NCI-H1930 (cell line): ENCODE data around the gene MYH4.

Source experiments
- DNase-seq, 2 experiments: peaks; one replicate each; lab custom pipeline; 2025; lab: John Stamatoyannopoulos, UW

MYH4 gene

DNA sequence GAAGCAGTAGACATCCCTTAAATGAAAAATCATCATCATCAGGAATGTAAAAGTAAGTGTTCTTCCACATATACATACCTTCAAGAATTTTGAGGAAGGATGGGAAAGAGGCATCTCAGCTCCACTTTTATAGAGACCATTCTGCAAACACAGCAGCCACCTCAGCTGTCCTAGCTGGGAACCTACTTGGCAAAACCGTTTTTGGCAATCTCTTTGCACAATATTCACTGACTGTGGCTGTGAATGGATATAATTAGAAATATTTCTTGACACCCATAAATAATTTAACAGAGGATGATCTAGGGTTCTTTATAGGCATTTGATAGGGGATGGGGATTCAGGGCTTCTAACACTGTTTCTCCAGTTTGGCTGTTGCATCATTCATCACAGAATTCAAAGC is at the start of gene MYH4:
Gene MYH4 (minus strand): TSS at position 101 of the 400 bp plus-strand sequence. CDS start 2,814 bp downstream, outside the sequence.
- DNase-seq, result no peak

- no peak for DNase-seq
These were observed 49.1 kb upstream of the MYH4 start, which contains the start of gene MYH1 for GRCh38 chr17:10518271-10519037. TSS of gene MYH1 (minus strand) at chr17:10518542. CDS start at chr17:10516642, 1,900 bp downstream.

DNA sequence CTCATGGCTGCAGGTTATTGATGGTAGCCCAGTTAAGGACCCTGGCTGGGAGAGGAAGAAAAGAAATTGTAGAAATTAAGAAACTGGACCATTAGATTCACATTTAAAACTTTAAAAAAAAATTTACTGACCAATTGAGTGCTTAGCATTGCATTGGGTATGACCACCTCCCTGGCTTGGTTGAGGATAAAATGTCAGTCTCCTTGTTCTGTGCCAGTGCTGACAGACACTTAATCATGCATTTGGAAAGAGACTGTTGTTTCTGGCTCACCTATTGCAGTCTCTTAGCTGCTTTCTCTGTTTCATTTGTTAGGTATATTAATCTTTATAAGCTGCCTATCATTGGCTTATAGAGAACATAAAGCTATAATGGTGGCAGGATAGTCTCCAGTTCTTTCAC is 47.3 kb upstream of the MYH4 start:
- DNase-seq, result no peak

- DNase-seq, result no peak
These were observed 46.7 kb upstream of the MYH4 start for GRCh38 chr17:10516065-10516464.

DNA sequence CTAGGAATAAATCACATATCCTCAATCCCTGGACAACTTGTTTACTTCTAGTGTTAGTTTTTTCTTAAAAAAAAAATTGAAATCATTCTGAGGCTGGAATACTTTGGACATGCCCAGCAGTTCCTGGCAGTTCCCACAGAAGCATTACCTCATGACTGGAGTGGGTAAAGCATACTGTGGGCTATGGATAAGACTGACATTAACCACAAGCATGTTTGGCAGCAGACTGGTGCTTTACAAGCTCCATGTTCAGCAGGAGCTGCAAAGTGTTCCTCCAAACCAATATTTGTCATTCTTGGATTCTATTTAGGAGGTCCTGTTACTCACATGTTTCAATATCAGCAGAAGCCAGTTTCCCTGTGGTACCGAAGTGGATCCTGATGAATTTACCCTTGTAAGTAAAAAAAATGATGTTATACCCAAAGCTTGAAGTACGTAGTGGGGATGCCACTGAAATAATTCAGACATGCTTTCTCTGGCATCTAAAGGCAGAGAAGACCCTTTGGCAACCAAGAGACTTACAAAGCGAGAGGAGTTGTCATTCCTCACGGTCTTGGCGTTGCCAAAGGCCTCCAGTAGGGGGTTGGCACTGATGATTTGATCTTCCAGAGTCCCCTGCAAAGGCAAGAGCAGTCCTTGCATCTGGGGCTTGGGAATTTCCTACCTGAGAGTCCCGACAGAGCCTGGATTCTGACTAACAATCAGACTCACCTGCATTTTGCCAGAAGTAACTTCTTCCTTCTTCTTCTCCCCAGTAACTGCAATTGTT is 44.1 kb upstream of the MYH4 start:
- no peak for DNase-seq

DNA sequence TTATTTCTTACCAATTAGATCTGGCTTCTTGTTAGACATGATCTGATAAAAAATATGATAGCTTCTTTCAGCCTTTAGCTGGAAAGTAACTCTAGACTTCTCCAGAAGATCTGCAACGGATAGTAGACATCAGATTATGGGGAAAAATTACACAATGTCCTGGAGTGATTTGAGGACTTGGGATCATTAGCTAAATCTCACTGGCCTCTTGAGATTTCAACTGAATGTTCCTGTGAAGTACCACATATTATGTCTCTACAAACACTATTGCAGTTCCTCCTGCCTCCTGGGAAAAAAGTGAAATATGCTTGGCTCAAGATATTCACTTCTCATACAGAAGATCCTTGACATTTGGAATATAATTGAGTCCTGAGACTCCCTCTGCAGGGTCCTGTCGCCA is 43.5 kb upstream of the MYH4 start:
- DNase-seq, result no peak

GRCh38 chr17:10499950-10500349 is 30.6 kb upstream of the MYH4 start:
- no peak for DNase-seq

DNA sequence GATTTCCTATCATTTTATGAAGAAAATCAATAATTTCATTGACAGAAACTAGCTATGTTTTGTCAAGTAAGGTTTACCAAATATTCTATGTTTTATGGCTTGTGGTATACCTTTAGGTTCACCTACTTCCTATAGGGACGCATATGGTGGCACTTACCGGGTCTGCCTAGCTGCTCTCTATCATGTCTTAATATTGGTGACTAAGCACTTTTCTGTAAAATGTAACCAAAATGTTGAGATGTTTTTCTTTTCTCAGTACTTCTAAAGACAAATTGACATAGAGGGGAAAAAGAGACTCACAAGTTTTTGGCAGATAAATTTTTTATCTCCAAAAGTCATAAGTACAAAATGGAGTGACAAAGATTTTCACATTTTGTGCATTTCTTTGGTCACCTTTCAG is 22.6 kb upstream of the MYH4 start:
- no peak for DNase-seq

DNA sequence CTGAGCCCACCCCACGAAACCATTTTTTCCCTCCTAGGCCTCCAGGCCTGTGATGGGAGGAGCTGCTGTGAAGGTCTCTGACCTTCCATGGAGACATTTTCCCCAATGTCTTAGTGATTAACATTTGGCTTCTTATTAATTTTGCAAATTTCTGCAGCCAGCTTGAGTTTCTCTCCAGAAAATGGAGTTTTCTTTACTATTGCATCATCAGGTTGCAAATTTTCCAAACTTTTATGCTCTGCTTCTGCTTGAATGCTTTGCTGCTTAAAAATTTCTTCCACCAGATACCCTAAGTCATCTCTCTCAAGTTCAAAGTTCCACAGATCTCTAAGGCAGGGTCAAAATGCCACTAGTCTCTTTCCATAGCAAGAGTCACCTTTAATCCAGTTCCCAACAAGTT is 12.9 kb upstream of the MYH4 start:
- DNase-seq, result no peak

DNA sequence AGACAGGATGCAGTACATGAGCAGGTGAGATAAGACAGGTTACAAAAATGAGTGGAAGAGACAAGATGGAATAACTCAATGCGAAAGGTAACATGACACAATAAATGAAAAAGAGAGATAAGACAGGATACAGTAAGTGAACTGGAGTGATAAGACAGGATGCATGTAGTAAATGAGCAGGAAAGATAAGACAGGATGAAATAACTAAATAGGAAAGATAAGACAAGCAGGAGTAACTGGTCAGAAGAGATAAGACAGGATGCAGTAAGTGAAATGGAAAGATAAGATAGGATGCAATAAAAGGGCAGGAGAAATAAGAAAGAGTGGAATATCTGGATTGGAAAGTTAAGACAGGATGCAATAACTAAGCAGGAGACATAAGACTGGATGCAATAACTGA is 8.3 kb upstream of the MYH4 start:
- DNase-seq, result no peak

- no peak for DNase-seq
These were observed 5.2 kb upstream of the MYH4 start for GRCh38 chr17:10474536-10474935.

- no peak for DNase-seq
These were observed 2.5 kb upstream of the MYH4 start for GRCh38 chr17:10471858-10472257.

DNA sequence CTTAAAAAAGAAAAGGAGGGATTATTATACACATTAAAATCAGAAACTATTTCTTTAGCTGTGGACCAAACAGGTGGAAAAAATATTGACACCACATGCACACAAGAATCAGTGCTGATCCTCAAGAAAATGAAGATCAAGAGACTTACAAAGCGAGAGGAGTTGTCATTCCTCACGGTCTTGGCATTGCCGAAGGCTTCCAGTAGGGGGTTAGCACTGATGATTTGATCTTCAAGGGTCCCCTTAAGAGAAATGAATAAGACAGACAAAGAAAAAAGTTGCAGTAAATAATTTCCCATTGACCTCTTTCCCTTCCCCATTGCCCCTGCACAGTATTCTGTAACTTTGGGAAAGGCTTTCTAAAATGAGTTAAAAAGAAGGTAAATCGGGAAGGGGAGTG is 6.0 kb downstream of the MYH4 start:
- no peak for DNase-seq

DNA sequence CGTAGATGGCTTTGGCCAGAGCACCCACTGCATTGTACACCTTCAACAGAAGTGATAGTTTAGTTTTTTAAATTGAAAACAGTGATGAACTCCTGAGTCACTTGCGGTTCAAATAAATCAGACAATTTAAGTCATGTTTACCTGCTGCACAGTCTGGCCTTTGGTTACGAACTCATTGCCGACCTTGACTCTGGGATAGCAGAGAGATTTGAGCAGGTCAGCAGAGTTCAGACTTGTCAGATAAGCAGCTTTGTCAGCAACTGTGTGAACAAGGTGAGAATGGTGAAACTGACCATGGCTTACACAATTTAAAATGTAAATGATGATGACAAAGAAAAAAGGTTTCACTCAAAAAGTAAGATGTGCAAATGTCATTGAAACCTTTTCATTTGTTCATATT is 9.3 kb downstream of the MYH4 start:
- no peak for DNase-seq

DNA sequence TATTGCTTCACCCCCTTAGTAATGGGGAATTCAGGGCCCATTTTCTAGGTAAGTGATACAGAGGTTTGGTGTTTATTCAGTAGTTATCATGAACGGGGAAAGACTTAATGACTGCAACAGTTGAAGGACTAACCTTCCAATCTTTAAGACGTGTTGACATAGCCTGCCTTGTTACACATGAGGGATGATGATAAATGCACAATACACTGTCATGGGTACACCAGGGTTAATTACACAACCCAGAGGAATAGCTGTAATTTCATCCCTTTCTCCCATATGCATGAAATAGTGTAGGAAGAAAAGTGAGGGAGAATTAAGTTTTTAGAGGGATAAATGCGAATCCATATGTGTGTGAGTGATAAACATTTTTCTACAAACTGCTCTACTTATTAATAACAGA is 10.7 kb downstream of the MYH4 start:
- DNase-seq, result peak; percentile 46 to 89

- DNase-seq, result no peak
These were observed 11.4 kb downstream of the MYH4 start for GRCh38 chr17:10457952-10458351.

DNA sequence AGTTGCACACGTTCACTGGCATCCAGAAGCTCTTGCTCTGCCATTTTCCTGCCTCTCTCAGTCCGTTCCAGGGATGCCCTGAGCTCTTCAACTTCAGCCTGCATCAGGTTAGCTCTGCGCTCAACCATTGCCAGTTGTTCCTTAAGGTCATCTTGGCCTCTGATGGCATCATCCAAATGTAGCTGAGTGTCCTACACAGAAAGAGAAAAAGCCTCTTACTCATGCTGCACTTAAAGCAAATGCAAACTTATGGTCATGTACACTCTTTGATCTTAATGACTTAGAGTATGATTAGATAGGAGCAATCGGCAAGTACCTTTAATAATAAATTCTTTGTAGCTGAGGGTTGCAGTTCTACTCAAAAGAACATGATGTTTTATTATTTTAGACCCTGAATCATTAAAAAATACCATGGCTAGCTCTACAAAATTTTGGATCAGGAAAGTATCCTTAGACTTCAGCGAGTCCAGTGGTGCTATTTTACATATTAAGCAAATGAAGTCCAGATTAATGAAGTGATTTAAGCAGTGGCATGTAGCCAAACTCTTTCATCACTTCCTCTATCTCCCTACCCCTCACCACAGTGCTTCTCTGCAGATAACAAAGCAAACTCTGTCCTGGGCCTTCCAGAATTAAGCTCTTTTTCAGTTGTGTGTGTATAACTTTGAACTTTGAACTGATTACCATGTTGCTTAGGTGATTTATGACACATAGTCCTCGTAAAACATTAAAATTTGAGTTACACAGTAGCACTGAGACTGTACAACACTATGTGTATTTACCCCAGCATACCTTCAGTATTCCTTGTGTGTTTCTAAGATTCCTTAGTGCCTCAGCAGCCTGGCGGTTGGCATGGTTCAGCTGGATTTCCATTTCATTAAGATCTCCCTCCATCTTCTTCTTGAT is 22.1 kb downstream of the MYH4 start:
- DNase-seq, result no peak

DNA sequence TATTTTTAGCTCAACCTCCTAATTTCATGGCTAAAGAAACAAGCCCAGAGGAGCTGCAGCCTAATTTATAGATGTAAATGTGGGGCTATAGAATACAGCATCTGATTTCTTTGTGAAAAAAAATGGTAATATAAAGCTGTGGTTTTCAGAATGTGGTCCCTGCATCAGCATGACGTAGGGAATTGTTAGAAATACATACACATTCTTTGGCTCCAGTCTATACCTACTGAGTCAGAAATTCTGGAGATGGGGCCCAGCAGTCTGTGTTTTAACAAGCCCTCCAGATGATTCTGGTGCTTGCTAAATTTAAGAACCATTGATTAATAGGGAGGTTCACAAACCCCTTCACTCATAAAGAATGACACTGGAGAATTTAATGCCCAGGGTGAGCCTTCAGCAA is 29.5 kb downstream of the MYH4 start:
- no peak for DNase-seq

DNA sequence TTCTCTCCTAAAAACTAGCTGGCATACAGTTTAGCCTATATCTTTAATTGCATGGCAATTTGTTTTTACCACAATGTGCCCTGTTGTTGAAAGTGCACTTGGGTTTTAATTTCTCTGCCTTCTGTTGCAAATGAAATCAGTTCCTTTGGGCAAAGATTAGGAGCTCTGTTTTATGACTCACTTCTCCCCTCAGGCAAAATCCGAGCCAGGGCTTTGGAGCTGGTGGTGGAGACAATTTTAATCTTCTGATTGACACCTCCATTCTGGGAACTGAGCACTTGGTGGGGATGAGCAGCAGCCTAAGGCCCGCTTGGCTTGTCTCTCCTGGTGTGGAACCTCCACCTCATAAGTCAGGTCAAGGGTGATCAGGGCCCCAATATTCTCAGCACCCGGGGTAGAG is 34.3 kb downstream of the MYH4 start:
- no peak for DNase-seq

- no peak for DNase-seq
These were observed 39.8 kb downstream of the MYH4 start for GRCh38 chr17:10429421-10430045.

DNA sequence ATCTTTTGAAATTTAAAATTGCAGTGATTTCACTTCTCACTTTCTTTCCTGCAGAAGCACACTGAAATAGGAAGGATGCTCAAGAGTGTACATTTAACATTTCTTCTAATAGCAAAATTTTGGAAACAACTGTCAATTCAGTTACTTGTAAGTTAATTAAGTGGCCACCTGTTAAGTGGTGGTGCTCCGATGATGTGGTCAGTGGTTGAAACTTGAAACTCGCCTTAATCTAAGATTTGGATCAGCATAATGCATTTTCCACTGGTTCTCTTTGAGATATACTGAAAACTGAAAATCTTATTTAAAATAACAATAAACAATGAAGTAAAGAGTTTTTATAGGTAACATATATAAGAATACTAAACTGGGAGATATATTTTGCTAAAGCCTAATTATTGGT is 40.6 kb downstream of the MYH4 start:
- DNase-seq, result no peak
